Measurements from ENCODE around the gene APBA2. TPM values are rescaled to one million over a fixed set of nuclear protein-coding genes. Genes with fewer than 3 reads are reported as not detected.

Gene APBA2
- total RNA-seq, 1 experiment from 2014 or later = 12.9 TPM

- Histone ChIP-seq H3K27me3 (replicated peaks; ENCODE audit: insufficient read depth, low read depth, low read length, poor library complexity) (no peaks in the 10 kb centered on the region), H3K36me3 (ENCODE audit: insufficient read depth, low read length, poor library complexity, severe bottlenecking) (no peaks in the 10 kb centered on the region), H3K9me3 (ENCODE audit: low read depth, low read length, poor library complexity, severe bottlenecking) (no peaks in the 10 kb centered on the region), H3K27ac (ENCODE audit: low read depth, low read length, poor library complexity, severe bottlenecking) (no peak overlapping the region), H3K4me1 (ENCODE audit: insufficient read depth, low read length, poor library complexity, severe bottlenecking) (no peaks in the 10 kb centered on the region), H3K4me3 (ENCODE audit: low read depth, low read length, poor library complexity, severe bottlenecking) (no peak overlapping the region)
- intact Hi-C loops (cut with micrococcal nuclease; ENCODE audit: unreplicated experiment) = no loop called here
- TF ChIP-seq EZH2 (IDR thresholded peaks at IDR 0.05; ENCODE audit: borderline replicate concordance, low read depth, low read length, poor library complexity, severe bottlenecking) (no peak), CTCF (conservative IDR thresholded peaks at IDR 0.05; ENCODE audit: low read depth, low read length) (no peak)
- POLR2A ChIA-PET (ENCODE audit: low non-redundant PET) = no interaction called here
- CTCF ChIA-PET = no interaction called here
- no peak for DNase-seq (ENCODE audit: low spot score)
- no TSS peak for BruUV-seq (replicated peaks)
Measured at GRCh38 chr15:28962851-28963710, 77.3 kb downstream of the APBA2 start.

GRCh38 chr15:28963711-28964081 is 77.9 kb downstream of the APBA2 start:
- no peak for TF ChIP-seq CTCF (conservative IDR thresholded peaks at IDR 0.05; ENCODE audit: low read depth, low read length)
- TF ChIP-seq EZH2 (IDR thresholded peaks at IDR 0.05; ENCODE audit: borderline replicate concordance, low read depth, low read length, poor library complexity, severe bottlenecking) = no peak
- Histone ChIP-seq H3K27ac (ENCODE audit: low read depth, low read length, poor library complexity, severe bottlenecking) (no peak overlapping the region), H3K4me3 (ENCODE audit: low read depth, low read length, poor library complexity, severe bottlenecking) (no peak overlapping the region), H3K27me3 (replicated peaks; ENCODE audit: insufficient read depth, low read depth, low read length, poor library complexity) (no peaks in the 10 kb centered on the region), H3K9me3 (ENCODE audit: low read depth, low read length, poor library complexity, severe bottlenecking) (no peaks in the 10 kb centered on the region), H3K4me1 (ENCODE audit: insufficient read depth, low read length, poor library complexity, severe bottlenecking) (no peaks in the 10 kb centered on the region), H3K36me3 (ENCODE audit: insufficient read depth, low read length, poor library complexity, severe bottlenecking) (no peaks in the 10 kb centered on the region)
- ChIA-PET POLR2A (ENCODE audit: low non-redundant PET) (no interaction called here), CTCF (no interaction called here)
- intact Hi-C loops (cut with micrococcal nuclease; ENCODE audit: unreplicated experiment) = no loop called here
- DNase-seq (ENCODE audit: low spot score) = no peak
- BruUV-seq (replicated peaks) = no TSS peak

GRCh38 chr15:28964098-28964497 is 78.3 kb downstream of the APBA2 start:
- POLR2A ChIA-PET (ENCODE audit: low non-redundant PET) = no interaction called here
- Histone ChIP-seq H3K27ac (ENCODE audit: low read depth, low read length, poor library complexity, severe bottlenecking) (no peak overlapping the region), H3K4me3 (ENCODE audit: low read depth, low read length, poor library complexity, severe bottlenecking) (no peak overlapping the region), H3K36me3 (ENCODE audit: insufficient read depth, low read length, poor library complexity, severe bottlenecking) (no peaks in the 10 kb centered on the region), H3K27me3 (replicated peaks; ENCODE audit: insufficient read depth, low read depth, low read length, poor library complexity) (no peaks in the 10 kb centered on the region), H3K9me3 (ENCODE audit: low read depth, low read length, poor library complexity, severe bottlenecking) (no peaks in the 10 kb centered on the region), H3K4me1 (ENCODE audit: insufficient read depth, low read length, poor library complexity, severe bottlenecking) (no peaks in the 10 kb centered on the region)
- TF ChIP-seq EZH2 (IDR thresholded peaks at IDR 0.05; ENCODE audit: borderline replicate concordance, low read depth, low read length, poor library complexity, severe bottlenecking) = no peak
- no peak for TF ChIP-seq CTCF (conservative IDR thresholded peaks at IDR 0.05; ENCODE audit: low read depth, low read length)
- BruUV-seq (replicated peaks) = no TSS peak
- CTCF ChIA-PET = no interaction called here
- intact Hi-C loops (cut with micrococcal nuclease; ENCODE audit: unreplicated experiment) = no loop called here
- DNase-seq (ENCODE audit: low spot score) = no peak
